IMR-90 (cell line): ENCODE data around the gene ULBP1. TPM values are rescaled to one million over a fixed set of nuclear protein-coding genes. Genes with fewer than 3 reads are reported as not detected.

Source experiments
- ATAC-seq: fragments of 200-7000 bp; cut with Tn5 transposase; 2 replicates; pipeline ENCODE4 v1.9.1; 2020; ENCODE audit warnings: low read depth, mild to moderate bottlenecking, moderate library complexity
- BruUV-seq: library from RNA; stranded (reverse); fragments of 400-500 nt; replicated peaks from 2 replicates; lab custom pipeline; 2021; lab: Mats Ljungman, UMichigan
- CTCF ChIA-PET: fragments of 300-600 bp; formaldehyde crosslinking; extraction: SDS; loops from one replicate; lab custom pipeline; 2021; ENCODE audit warnings: antibody characterized with exemption; lab: Yijun Ruan, JAX
- POLR2A ChIA-PET: fragments of 300-600 bp; sonication (Branson Sonifier 250); formaldehyde crosslinking; loops from one replicate; lab custom pipeline; 2022; ENCODE audit warnings: antibody characterized with exemption; ENCODE audit not compliant: unreplicated experiment; lab: Charles Lee
- DNase-seq: peaks from one replicate; pipeline ENCODE4 v3.0.0; 2013
- H2AFZ ChIP-seq: replicated peaks from 2 replicates; pipeline ENCODE3; 2013; ENCODE audit warnings: low read length, mild to moderate bottlenecking; ENCODE audit not compliant: poor library complexity
- H2AK5ac ChIP-seq: 2 replicates; pipeline ENCODE4 v1.6.1; 2013; ENCODE audit warnings: low read depth, low read length, inconsistent platforms
- H2AK9ac ChIP-seq: replicated peaks from 2 replicates; pipeline ENCODE3; 2013; ENCODE audit warnings: mild to moderate bottlenecking, low read depth, low read length, moderate library complexity; ENCODE audit not compliant: poor library complexity
- H2BK120ac ChIP-seq: 2 replicates; pipeline ENCODE4 v1.6.1; 2013; ENCODE audit warnings: low read depth, low read length, inconsistent platforms
- H2BK15ac ChIP-seq: 3 replicates; pipeline ENCODE4 v1.6.1; 2013; ENCODE audit warnings: low read depth, low read length, inconsistent platforms
- H2BK20ac ChIP-seq: 2 replicates; pipeline ENCODE4 v1.6.1; 2013; ENCODE audit warnings: low read depth, mild to moderate bottlenecking, inconsistent platforms, low read length, moderate library complexity
- H2BK5ac ChIP-seq: 2 replicates; pipeline ENCODE4 v1.6.1; 2013; ENCODE audit warnings: mild to moderate bottlenecking, low read depth, low read length, inconsistent platforms; ENCODE audit not compliant: poor library complexity, severe bottlenecking
- H3K14ac ChIP-seq: replicated peaks from 2 replicates; pipeline ENCODE4 v1.6.1; 2013; ENCODE audit warnings: low read depth, low read length, inconsistent platforms
- H3K18ac ChIP-seq: 2 replicates; pipeline ENCODE4 v1.6.1; 2013; ENCODE audit warnings: low read depth, low read length, control low read depth
- H3K23ac ChIP-seq: 2 replicates; pipeline ENCODE4 v1.6.1; 2013; ENCODE audit warnings: low read depth, low read length, inconsistent platforms
- H3K27ac ChIP-seq: 2 replicates; pipeline ENCODE4 v1.5.1; 2013; ENCODE audit warnings: mild to moderate bottlenecking, control low read depth, low read length; ENCODE audit not compliant: insufficient read depth
- H3K27me3 ChIP-seq: 2 replicates; pipeline ENCODE4 v1.6.1; 2013; ENCODE audit warnings: low read length; ENCODE audit not compliant: control insufficient read depth, insufficient read depth
- H3K36me3 ChIP-seq: 2 replicates; pipeline ENCODE4 v1.6.1; 2013; ENCODE audit warnings: low read length, mixed read lengths; ENCODE audit not compliant: control insufficient read depth, insufficient read depth
- H3K4ac ChIP-seq: 2 replicates; pipeline ENCODE4 v1.6.1; 2013; ENCODE audit warnings: low read depth, low read length, inconsistent platforms
- H3K4me1 ChIP-seq: 2 replicates; pipeline ENCODE4 v1.6.1; 2013; ENCODE audit warnings: low read length, mixed read lengths; ENCODE audit not compliant: control insufficient read depth, insufficient read depth
- H3K4me2 ChIP-seq: 2 replicates; pipeline ENCODE4 v1.6.1; 2013; ENCODE audit warnings: low read depth, mild to moderate bottlenecking, control low read depth, low read length, moderate library complexity
- H3K4me3 ChIP-seq: 2 replicates; pipeline ENCODE4 v1.5.1; 2013; ENCODE audit warnings: low read depth, mild to moderate bottlenecking, control low read depth, low read length, moderate library complexity; ENCODE audit not compliant: insufficient read depth
- H3K56ac ChIP-seq: 2 replicates; pipeline ENCODE4 v1.6.1; 2013; ENCODE audit warnings: low read length, inconsistent platforms; ENCODE audit not compliant: insufficient read depth; ENCODE audit errors: extremely low read depth
- H3K79me1 ChIP-seq, 2 experiments: 2 replicates each; pipeline ENCODE4 v1.6.1; 2013; ENCODE audit warnings: low read length in 2 of 2, inconsistent platforms in 1 of 2, low read depth in 1 of 2
- H3K9ac ChIP-seq: 2 replicates; pipeline ENCODE4 v1.6.1; 2013; ENCODE audit warnings: low read depth, low read length, control low read depth
- H3K9me1 ChIP-seq: 2 replicates; pipeline ENCODE4 v1.6.1; 2013; ENCODE audit warnings: low read length, inconsistent platforms; ENCODE audit not compliant: insufficient read depth
- H3K9me3 ChIP-seq: 2 replicates; pipeline ENCODE4 v1.6.1; 2013; ENCODE audit warnings: low read length; ENCODE audit not compliant: control insufficient read depth, insufficient read depth
- H4K20me1 ChIP-seq: 2 replicates; pipeline ENCODE4 v1.6.1; 2013; ENCODE audit warnings: low read length, inconsistent platforms; ENCODE audit not compliant: insufficient read depth
- H4K5ac ChIP-seq: 2 replicates; pipeline ENCODE4 v1.6.1; 2013; ENCODE audit warnings: mild to moderate bottlenecking, low read depth, low read length, control low read depth
- H4K8ac ChIP-seq, 2 experiments: 2 replicates each; pipeline ENCODE4 v1.6.1; 2013; ENCODE audit warnings: low read depth in 2 of 2, low read length in 2 of 2, control low read depth in 1 of 2, inconsistent platforms in 1 of 2
- H4K91ac ChIP-seq: 2 replicates; pipeline ENCODE4 v1.6.1; 2013; ENCODE audit warnings: low read depth, low read length, inconsistent platforms; ENCODE audit not compliant: insufficient read depth
- CEBPB ChIP-seq: IDR thresholded peaks from 2 replicates; pipeline ENCODE4 v1.6.1; 2012; ENCODE audit warnings: low read depth, low read length, improper control_type of control experiment
- CHD1 ChIP-seq: IDR thresholded peaks from 2 replicates; pipeline ENCODE4 v1.6.1; 2012; ENCODE audit warnings: low read depth, low read length, improper control_type of control experiment
- MAFK ChIP-seq: IDR thresholded peaks from 2 replicates; pipeline ENCODE4 v1.6.1; 2012; ENCODE audit warnings: low read depth, low read length, improper control_type of control experiment
- MXI1 ChIP-seq: IDR thresholded peaks from 2 replicates; pipeline ENCODE4 v1.6.1; 2012; ENCODE audit warnings: low read depth, mild to moderate bottlenecking, low read length, moderate library complexity, borderline replicate concordance
- NFE2L2 ChIP-seq: fragments of 150-350 bp; IDR thresholded peaks from 2 replicates; pipeline ENCODE4 v1.6.1; 2016; ENCODE audit warnings: low read depth, mild to moderate bottlenecking, low read length
- RAD21 ChIP-seq: IDR thresholded peaks from 2 replicates; pipeline ENCODE4 v1.6.1; 2012; ENCODE audit warnings: low read length, improper control_type of control experiment
- RCOR1 ChIP-seq: IDR thresholded peaks from 2 replicates; pipeline ENCODE4 v1.6.1; 2012; ENCODE audit warnings: mild to moderate bottlenecking, low read length, improper control_type of control experiment; ENCODE audit not compliant: insufficient replicate concordance
- RFX5 ChIP-seq: IDR thresholded peaks from 2 replicates; pipeline ENCODE4 v1.8.0; 2012; ENCODE audit warnings: low read depth, mild to moderate bottlenecking, low read length, moderate library complexity
- SMC3 ChIP-seq: fragments of 150-350 bp; IDR thresholded peaks from 2 replicates; pipeline ENCODE4 v1.6.1; 2016; ENCODE audit warnings: low read depth, mild to moderate bottlenecking, antibody characterized with exemption, low read length, moderate library complexity
- USF2 ChIP-seq: fragments of 150-350 bp; IDR thresholded peaks from 2 replicates; pipeline ENCODE4 v1.6.1; 2017; ENCODE audit warnings: mild to moderate bottlenecking, antibody characterized with exemption, low read length, low read depth
- WGBS, 2 experiments: methylation state at CpG; one replicate each; pipeline versions ENCODE4 v1.1.5 to v1.1.7; 2013; ENCODE audit warnings: missing lambda C conversion rate in 2 of 2; ENCODE audit not compliant: insufficient read length in 1 of 2; ENCODE audit errors: extremely low coverage in 2 of 2; 5-methylcytosine and 5-hydroxymethylcytosine counted together
- dilution Hi-C: fragments of 300-500 bp; cut with HindIII; formaldehyde crosslinking; loops from one replicate; pipeline ENCODE4 v1.14.3; 2018; ENCODE audit warnings: low sequenced_read_pairs; ENCODE audit not compliant: unreplicated experiment
- in situ Hi-C: fragments of 300-500 bp; cut with MboI; formaldehyde crosslinking; loops from 3 replicates; pipeline ENCODE4 v1.14.3; 2019; ENCODE audit warnings: low sequenced_read_pairs, inconsistent platforms, mixed read lengths
- intact Hi-C: fragments of 100-400 bp; cut with micrococcal nuclease; formaldehyde crosslinking; loops from 2 replicates; pipeline ENCODE4 v1.10.0; 2022
- polyA plus RNA-seq, 3 experiments: library from polyadenylated mRNA; depleted of rRNA; stranded (reverse); fragments of >200 nt; gene quantifications; 2 replicates each; pipeline ENCODE4 v1.2.3, GENCODE V29; 2012; ENCODE audit warnings: low replicate concordance in 1 of 3
- total RNA-seq: library from RNA; depleted of rRNA; stranded (reverse); fragments of >200 nt; gene quantifications from 2 replicates; pipeline ENCODE4 v1.2.3, GENCODE V29; 2012
- TF ChIP-seq, protein P1 (sequence below): fragments of 150-350 bp; IDR thresholded peaks from 2 replicates; pipeline ENCODE4 v1.6.1; 2016; ENCODE audit warnings: low read depth, mild to moderate bottlenecking, low read length, moderate library complexity, borderline replicate concordance

Gene ULBP1
- total and polyA plus RNA-seq, 2 of the 4 experiments (the other 2 are of a cell fraction): 0.18 to 0.87 TPM

DNA sequence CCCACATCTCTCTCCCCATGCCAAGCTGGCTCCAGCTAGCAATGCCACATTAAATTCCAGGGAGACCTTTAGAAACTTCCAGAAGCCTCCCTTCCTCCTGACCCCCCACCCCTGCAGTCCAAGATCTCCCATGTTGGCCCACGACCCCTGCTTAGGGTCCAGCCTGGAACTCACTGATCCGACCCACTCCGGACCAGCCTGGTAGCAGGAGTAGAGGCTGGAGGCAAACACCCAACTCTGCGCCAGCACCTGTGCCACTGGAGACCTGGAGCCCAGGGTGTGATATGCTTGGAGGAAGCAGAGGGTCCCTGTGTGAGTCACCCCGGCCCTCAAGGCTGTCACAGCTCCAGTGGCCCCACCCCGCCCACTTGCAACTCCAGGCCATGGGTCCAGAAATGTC is 3.3 kb upstream of the ULBP1 start:
- Histone ChIP-seq H4K20me1 (no peaks in the 10 kb centered on the region; the same call in 1 of the 2 replicates), H2BK5ac (no peak overlapping the region), H3K4me2 (no peak overlapping the region), H3K9me1 (0 out of 2 replicates have a peak, but pooled peaks cover 7% of the 10 kb centered on the region), H2AK5ac (no peak overlapping the region), H3K9me3 (no peaks in the 10 kb centered on the region; the same call in 1 of the 2 replicates), H3K4me1 (peaks cover 2% of the 10 kb centered on the region; the same call in 1 of the 2 replicates), H3K27me3 (peaks cover 46% of the 10 kb centered on the region), H3K27ac (no peak overlapping the region), H4K91ac (no peak overlapping the region), H3K18ac (no peak overlapping the region), H2AK9ac (no peak overlapping the region), H2BK20ac (no peak overlapping the region), H3K4ac (no peak overlapping the region), H3K4me3 (no peak overlapping the region), H4K5ac (no peak overlapping the region), H3K56ac (no peak overlapping the region), H4K8ac (no peak overlapping the region), H2BK120ac (no peak overlapping the region), H3K9ac (no peak overlapping the region), H2AFZ (no peak overlapping the region), H3K23ac (no peak overlapping the region), H3K36me3 (no peaks in the 10 kb centered on the region), H3K14ac (no peak overlapping the region), H3K79me1 (0 out of 4 replicates have a peak, but pooled peaks cover 0 to 4% of the 10 kb centered on the region in 2 experiments), H2BK15ac (no peak overlapping the region)
- WGBS, 2 experiments: no CpG with 5 or more reads among the region's 6 CpGs
- dilution Hi-C loops (no loop called here), intact Hi-C loops (no loop called here), in situ Hi-C loops (no loop called here)
- ChIA-PET CTCF (no interaction called here), POLR2A (no interaction called here)
- ATAC-seq (no peak), DNase-seq (no peak)
- no peak for TF ChIP-seq NFE2L2
- no peak for TF ChIP-seq CEBPB
- TF ChIP-seq SMC3: no peak
- TF ChIP-seq RCOR1: no peak
- TF ChIP-seq MXI1: no peak
- TF ChIP-seq USF2: no peak
- no peak for TF ChIP-seq CHD1
- TF ChIP-seq MAFK: no peak
- TF ChIP-seq, protein P1, sequence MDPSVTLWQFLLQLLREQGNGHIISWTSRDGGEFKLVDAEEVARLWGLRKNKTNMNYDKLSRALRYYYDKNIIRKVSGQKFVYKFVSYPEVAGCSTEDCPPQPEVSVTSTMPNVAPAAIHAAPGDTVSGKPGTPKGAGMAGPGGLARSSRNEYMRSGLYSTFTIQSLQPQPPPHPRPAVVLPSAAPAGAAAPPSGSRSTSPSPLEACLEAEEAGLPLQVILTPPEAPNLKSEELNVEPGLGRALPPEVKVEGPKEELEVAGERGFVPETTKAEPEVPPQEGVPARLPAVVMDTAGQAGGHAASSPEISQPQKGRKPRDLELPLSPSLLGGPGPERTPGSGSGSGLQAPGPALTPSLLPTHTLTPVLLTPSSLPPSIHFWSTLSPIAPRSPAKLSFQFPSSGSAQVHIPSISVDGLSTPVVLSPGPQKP: no peak
- no peak for TF ChIP-seq RFX5
- no peak for TF ChIP-seq RAD21
- no TSS peak for BruUV-seq
